Dermis blood vessel endothelial cell (primary cell): ENCODE measurements around the gene WWOX. TPM values are rescaled to one million over a fixed set of nuclear protein-coding genes. Genes with fewer than 3 reads are reported as not detected.
"Not testable (repeated sequence)": the region's sequence is repeated elsewhere in the genome, so short reads cannot be mapped to it uniquely, and the experiment has no call there.

Source experiments
- DNase-seq: peaks from one replicate; pipeline ENCODE4 v3.0.0; 2010
- total RNA-seq: library from RNA; depleted of rRNA; stranded (reverse); fragments of >200 nt; gene quantifications from 2 replicates; pipeline ENCODE4 v1.2.3, GENCODE V29; 2014

Gene WWOX
- total RNA-seq, 1 donor from 2014 or later: 14.5 TPM

- DNase-seq: no peak
Observed at GRCh38 chr16:79008869-79009179, 909.4 kb downstream of the WWOX start.

GRCh38 chr16:79009896-79010295 is 910.4 kb downstream of the WWOX start:
- DNase-seq: no peak

GRCh38 chr16:79011282-79011681 is 911.8 kb downstream of the WWOX start:
- no peak for DNase-seq

GRCh38 chr16:79012671-79013434 is 913.4 kb downstream of the WWOX start:
- no peak for DNase-seq

GRCh38 chr16:79013930-79014660 is 914.6 kb downstream of the WWOX start:
- no peak for DNase-seq

- no peak for DNase-seq
Observed at GRCh38 chr16:79018650-79019429, 919.4 kb downstream of the WWOX start.

- DNase-seq: no peak
Observed at GRCh38 chr16:79019431-79019830, 920.0 kb downstream of the WWOX start.

GRCh38 chr16:79021991-79022630 is 922.7 kb downstream of the WWOX start:
- no peak for DNase-seq

GRCh38 chr16:79026117-79026516 is 926.7 kb downstream of the WWOX start:
- no peak for DNase-seq

GRCh38 chr16:79036541-79036940 is 937.1 kb downstream of the WWOX start:
- DNase-seq: no peak

GRCh38 chr16:79037521-79038373 is 938.3 kb downstream of the WWOX start:
- DNase-seq: no peak

- no peak for DNase-seq
Observed at GRCh38 chr16:79041206-79041605, 941.8 kb downstream of the WWOX start.

GRCh38 chr16:79042141-79042540 is 942.7 kb downstream of the WWOX start:
- DNase-seq: no peak

- DNase-seq: no peak
Observed at GRCh38 chr16:79042886-79043285, 943.4 kb downstream of the WWOX start.

- DNase-seq: no peak
Observed at GRCh38 chr16:79045191-79045590, 945.7 kb downstream of the WWOX start.

- DNase-seq: no peak
Observed at GRCh38 chr16:79047337-79047736, 947.9 kb downstream of the WWOX start.

GRCh38 chr16:79049040-79049439 is 949.6 kb downstream of the WWOX start:
- DNase-seq: no peak

- DNase-seq: no peak
Observed at GRCh38 chr16:79050063-79050462, 950.6 kb downstream of the WWOX start.

GRCh38 chr16:79051313-79051712 is 951.9 kb downstream of the WWOX start:
- no peak for DNase-seq

- not testable (repeated sequence) for DNase-seq
Observed at GRCh38 chr16:79052198-79052597, 952.7 kb downstream of the WWOX start.

- DNase-seq: no peak
Observed at GRCh38 chr16:79053577-79053976, 954.1 kb downstream of the WWOX start.
